ENCODE results near the gene PFDN1.

- no peak for TF ChIP-seq CTCF (IDR thresholded peaks at IDR 0.05; ENCODE audit: low read depth, low read length, poor library complexity, severe bottlenecking)
- no peak for TF ChIP-seq EZH2phosphoT487 (IDR thresholded peaks at IDR 0.05; ENCODE audit: borderline replicate concordance, low read length)
These were observed 9.3 kb upstream of the PFDN1 start for GRCh38 chr5:140312067-140312790.
